Ovary (tissue), 3 donors: ENCODE measurements around the gene SMAD3.

Experiments
- CTCF ChIP-seq, 3 donors: fragments of 450-650 bp in 2 of 3; fragments of 200-600 bp in 1 of 3; IDR thresholded peaks; one replicate each; pipeline versions ENCODE4 v1.5.1 to v1.8.0; 2016 to 2022; ENCODE audit warnings: antibody characterized with exemption in 3 of 3, mild to moderate bottlenecking in 1 of 3
- POLR2A ChIP-seq: fragments of 450-650 bp; IDR thresholded peaks from one replicate; pipeline ENCODE4 v1.6.1; 2017; ENCODE audit warnings: antibody characterized with exemption, mild to moderate bottlenecking, moderate library complexity
- donor health status: DM: no; HTN: no; CAD: no.

- no peak for TF ChIP-seq POLR2A
- no peak for TF ChIP-seq CTCF (IDR thresholded peaks at IDR 0.05)
Observed at GRCh38 chr15:67146234-67146633, 80.8 kb downstream of the SMAD3 start.
